ENCODE measurements around the gene SERPIND1. TPM values are rescaled to one million over a fixed set of nuclear protein-coding genes. Genes with fewer than 3 reads are reported as not detected.

The SERPIND1 gene
- total RNA-seq, 2 donors from 2014 or later = not detected

DNA sequence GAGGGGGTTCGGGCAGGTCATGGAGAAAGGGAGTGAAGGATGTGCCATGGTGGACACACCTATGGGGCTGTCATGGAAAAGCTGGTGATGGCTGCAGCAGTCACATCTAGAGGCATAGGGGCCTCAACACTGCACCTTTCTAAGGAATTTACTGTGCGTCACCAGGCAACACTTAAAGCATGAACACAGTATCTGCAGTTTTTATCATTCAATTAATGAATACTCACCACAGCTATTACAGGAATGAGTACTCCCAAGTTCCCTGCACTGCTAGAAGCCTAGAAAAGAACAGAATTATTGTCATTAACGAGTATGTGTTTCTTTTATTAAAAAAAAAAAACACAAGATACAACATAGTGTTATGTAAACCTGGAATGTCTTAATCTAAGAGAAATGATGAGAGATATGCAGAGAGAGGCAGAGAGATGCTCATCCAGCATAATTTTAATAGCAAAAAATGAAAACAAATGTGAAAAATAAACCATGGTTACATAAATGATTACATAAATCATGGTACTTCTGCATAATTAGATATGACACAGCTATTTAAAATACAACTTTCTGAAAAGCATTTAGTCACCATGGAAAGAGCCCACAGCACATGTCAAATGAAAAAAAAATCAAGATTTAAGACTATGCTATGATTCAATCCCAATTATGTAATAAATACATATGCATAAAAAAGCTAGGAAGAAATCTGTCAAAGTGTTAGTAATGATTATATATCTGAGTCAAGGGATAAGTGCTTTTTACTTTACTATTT lies 19.2 kb downstream of the SERPIND1 start:
- H3K27me3 ChIP-seq (replicated peaks; ENCODE audit: insufficient read depth) = no peaks in the 10 kb centered on the region
- intact Hi-C loops (cut with DNase I) = no loop called here
- H3K9me3 ChIP-seq = no peaks in the 10 kb centered on the region
- DNase-seq (ENCODE audit: low spot score) = no peak
- peaks cover 2 to 15% of the 10 kb centered on the region in 2 donors for H3K36me3 ChIP-seq
- 52% methylated on average over 3 of the region's 3 CpGs for WGBS
- TF ChIP-seq CTCF (IDR thresholded peaks at IDR 0.05) = no peak
- H3K4me3 ChIP-seq = no peak overlapping the region
- no peak overlapping the region for H3K27ac ChIP-seq
- H3K4me1 ChIP-seq (replicated peaks) = no peaks in the 10 kb centered on the region

DNA sequence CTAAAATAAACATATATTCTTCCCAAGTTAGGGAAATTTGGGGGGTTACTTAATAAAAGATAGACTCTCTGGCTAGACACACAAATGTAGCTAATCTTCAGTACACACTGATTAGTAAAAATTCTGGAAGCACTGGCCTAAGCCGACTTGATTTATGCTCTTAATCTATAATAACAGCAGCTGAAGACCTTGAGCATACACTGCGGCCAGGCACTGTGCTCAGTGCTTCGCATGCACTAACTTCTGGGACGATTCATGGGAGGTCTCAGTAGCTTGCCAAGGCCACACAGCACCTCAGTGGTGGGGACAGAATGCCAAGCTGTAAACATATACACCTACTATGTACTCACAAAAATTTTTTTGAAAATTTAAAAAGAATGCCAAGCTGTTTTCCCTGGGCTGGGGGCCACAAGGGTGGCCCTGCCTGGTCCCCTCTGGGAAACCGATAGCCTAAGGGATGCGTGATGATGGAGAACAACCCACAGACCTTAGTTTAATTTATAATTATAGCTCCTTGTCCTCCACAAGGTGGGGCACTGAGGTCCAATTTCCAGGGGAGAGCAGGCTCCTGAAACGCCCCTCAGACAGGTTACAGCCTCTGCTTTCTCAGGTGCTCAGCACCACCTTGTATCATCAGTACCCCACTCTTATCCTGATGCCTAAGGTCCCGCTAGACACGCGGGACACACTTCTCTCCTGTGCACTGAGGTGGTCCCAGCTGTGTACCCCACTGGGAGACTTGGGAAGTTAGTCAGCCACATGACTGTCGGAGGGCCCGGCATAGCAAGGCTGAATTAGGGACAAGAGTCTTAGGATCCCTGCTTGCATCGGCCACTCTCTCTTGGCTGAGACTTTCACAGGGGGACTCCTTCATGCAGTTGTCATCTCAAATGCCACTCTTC lies 20.1 kb downstream of the SERPIND1 start:
- H3K27me3 ChIP-seq (replicated peaks; ENCODE audit: insufficient read depth) = no peaks in the 10 kb centered on the region
- H3K4me3 ChIP-seq = no peak overlapping the region
- no peaks in the 10 kb centered on the region for H3K9me3 ChIP-seq
- no peaks in the 10 kb centered on the region for H3K4me1 ChIP-seq (replicated peaks)
- intact Hi-C loops (cut with DNase I) = no loop called here
- TF ChIP-seq CTCF (IDR thresholded peaks at IDR 0.05) = no peak
- no peak for TF ChIP-seq POLR2AphosphoS5 (IDR thresholded peaks at IDR 0.05)
- TF ChIP-seq POLR2A (IDR thresholded peaks at IDR 0.05) = no peak
- no peak for DNase-seq (ENCODE audit: low spot score)
- H3K27ac ChIP-seq = no peak overlapping the region
- WGBS = 67% methylated on average over 13 of the region's 13 CpGs
- peaks cover 10 to 23% of the 10 kb centered on the region in 2 donors for H3K36me3 ChIP-seq

DNA sequence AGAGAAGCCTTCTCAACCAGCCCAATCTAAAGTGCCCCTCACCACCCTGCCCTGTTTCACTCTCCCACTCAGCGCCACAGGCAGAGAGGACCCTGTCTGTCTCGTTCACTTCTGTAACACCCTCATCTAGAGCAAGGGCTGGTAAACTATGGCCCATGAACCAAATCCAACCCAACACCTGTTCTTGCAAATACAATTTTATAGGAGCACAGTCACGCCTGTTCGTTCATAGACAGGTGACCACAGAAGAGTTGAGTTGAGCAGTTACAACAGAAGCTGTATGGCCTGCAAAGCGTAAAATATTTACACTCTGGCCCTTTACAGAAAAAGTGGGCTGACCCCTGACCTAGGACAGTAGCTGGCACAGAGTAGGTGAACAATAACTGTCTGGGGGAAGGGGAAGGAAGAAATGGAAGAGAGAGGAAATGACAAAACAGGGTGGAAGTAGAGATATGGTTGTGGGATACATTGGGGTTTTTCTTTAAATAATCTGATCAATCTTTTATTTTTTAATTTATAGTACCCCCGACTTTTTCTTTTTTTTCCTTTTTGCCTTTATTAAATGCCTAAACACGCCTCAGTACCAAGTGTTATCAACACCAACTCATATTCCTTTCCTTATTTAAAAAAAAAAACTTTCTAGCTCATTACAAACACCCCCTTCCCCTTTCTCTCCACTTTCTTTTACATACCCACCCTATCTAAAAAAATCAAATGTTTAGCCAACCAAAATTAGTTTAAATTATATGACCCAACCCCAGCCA lies 20.9 kb downstream of the SERPIND1 start:
- DNase-seq (ENCODE audit: low spot score) = no peak
- no peaks in the 10 kb centered on the region for H3K4me1 ChIP-seq (replicated peaks)
- TF ChIP-seq CTCF (IDR thresholded peaks at IDR 0.05) = no peak
- no peak for TF ChIP-seq POLR2A (IDR thresholded peaks at IDR 0.05)
- no peak for TF ChIP-seq POLR2AphosphoS5 (IDR thresholded peaks at IDR 0.05)
- H3K4me3 ChIP-seq = no peak overlapping the region
- H3K9me3 ChIP-seq = no peaks in the 10 kb centered on the region
- 90% methylated on average over 7 of the region's 7 CpGs for WGBS
- no peaks in the 10 kb centered on the region for H3K27me3 ChIP-seq (replicated peaks; ENCODE audit: insufficient read depth)
- intact Hi-C loops (cut with DNase I) = no loop called here
- H3K27ac ChIP-seq = no peak overlapping the region
- H3K36me3 ChIP-seq = peaks cover 12 to 26% of the 10 kb centered on the region in 2 donors

DNA sequence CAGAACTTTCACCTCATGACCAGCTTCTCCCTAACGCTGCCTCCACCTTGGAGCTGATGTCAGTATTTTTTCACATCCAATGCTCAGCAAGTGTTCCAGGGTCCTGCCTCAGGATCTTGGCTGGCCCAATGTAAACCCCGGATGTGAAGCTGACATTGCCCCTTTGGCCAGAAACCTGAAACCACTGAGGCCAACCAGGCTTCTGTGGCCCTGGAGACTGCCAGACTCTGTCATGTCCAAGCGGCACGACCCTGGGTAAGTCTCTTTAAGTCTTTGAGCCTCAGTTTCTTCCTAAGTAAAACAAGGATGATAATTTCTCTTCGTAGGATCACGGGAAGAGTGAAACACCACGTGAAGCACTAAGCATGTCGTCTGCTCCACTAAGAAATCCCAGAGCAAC lies 22.8 kb downstream of the SERPIND1 start:
- intact Hi-C loops (cut with DNase I) = no loop called here
- no peak overlapping the region for H3K27ac ChIP-seq
- H3K36me3 ChIP-seq = peaks cover 12 to 26% of the 10 kb centered on the region in 2 donors
- no peaks in the 10 kb centered on the region for H3K4me1 ChIP-seq (replicated peaks)
- no peak for DNase-seq (ENCODE audit: low spot score)
- WGBS = 87% methylated on average over 8 of the region's 8 CpGs
- TF ChIP-seq POLR2AphosphoS5 (IDR thresholded peaks at IDR 0.05) (no peak), CTCF (IDR thresholded peaks at IDR 0.05) (no peak), POLR2A (IDR thresholded peaks at IDR 0.05) (no peak)
- no peak overlapping the region for H3K4me3 ChIP-seq
- no peaks in the 10 kb centered on the region for H3K27me3 ChIP-seq (replicated peaks; ENCODE audit: insufficient read depth)
- H3K9me3 ChIP-seq = no peaks in the 10 kb centered on the region

Data from prostate gland (tissue), 2 donors.